ENCODE measurements around the gene GPR39. TPM values are rescaled to one million over a fixed set of nuclear protein-coding genes. Genes with fewer than 3 reads are reported as not detected.

The GPR39 gene
- total RNA-seq, 1 experiment from 2014 or later: 34.8 TPM

- Histone ChIP-seq H3F3A (ENCODE audit: low read length, unreplicated experiment) (peaks cover 4% of the 10 kb centered on the region), H3K9ac (ENCODE audit: low read length) (no peak overlapping the region), H3K79me2 (ENCODE audit: low read length) (peaks cover 85% of the 10 kb centered on the region), H3K4me3 (ENCODE audit: low read length) (no peak overlapping the region), H3K4me2 (ENCODE audit: low read length) (no peak overlapping the region), H3K4me1 (ENCODE audit: insufficient read depth, low read length) (peaks cover 39% of the 10 kb centered on the region), H3K9me3 (ENCODE audit: low read length) (no peaks in the 10 kb centered on the region), H2AFZ (ENCODE audit: low read length) (no peak overlapping the region), H3K27me3 (ENCODE audit: low read length) (no peaks in the 10 kb centered on the region), H4K20me1 (ENCODE audit: low read length) (no peaks in the 10 kb centered on the region), H3K27ac (ENCODE audit: low read length) (no peak overlapping the region), H3K36me3 (ENCODE audit: low read depth, low read length) (0 out of 2 replicates have a peak, but pooled peaks cover 3% of the 10 kb centered on the region), H3K9me2 (replicated peaks; ENCODE audit: low read length) (no peaks in the 10 kb centered on the region)
- BruUV-seq (replicated peaks): no TSS peak
- CTCF ChIA-PET: no interaction called here
- DNase-seq (no peak), ATAC-seq (no peak)
- POLR2A ChIA-PET (ENCODE audit: unreplicated experiment): no interaction called here
- no peak for TF ChIP-seq EZH2phosphoT487 (IDR thresholded peaks at IDR 0.05; ENCODE audit: borderline replicate concordance, low read length)
- TF ChIP-seq CTCF (conservative IDR thresholded peaks at IDR 0.05; ENCODE audit: low read depth, low read length): no peak
- TF ChIP-seq EZH2 (IDR thresholded peaks at IDR 0.05; ENCODE audit: low read length, unreplicated experiment): no peak
- intact Hi-C loops (cut with micrococcal nuclease): no loop called here
Observed at GRCh38 chr2:132443106-132443505, 26.5 kb downstream of the GPR39 start.

GRCh38 chr2:132446444-132446843, 29.8 kb downstream of the GPR39 start:
- Histone ChIP-seq H3K9me3 (ENCODE audit: low read length) (no peaks in the 10 kb centered on the region), H4K20me1 (ENCODE audit: low read length) (no peaks in the 10 kb centered on the region), H3K9me2 (replicated peaks; ENCODE audit: low read length) (no peaks in the 10 kb centered on the region), H3K27ac (ENCODE audit: low read length) (no peak overlapping the region), H3F3A (ENCODE audit: low read length, unreplicated experiment) (no peaks in the 10 kb centered on the region), H2AFZ (ENCODE audit: low read length) (no peak overlapping the region), H3K27me3 (ENCODE audit: low read length) (no peaks in the 10 kb centered on the region), H3K9ac (ENCODE audit: low read length) (no peak overlapping the region), H3K36me3 (ENCODE audit: low read depth, low read length) (peaks cover 14% of the 10 kb centered on the region), H3K4me2 (ENCODE audit: low read length) (no peak overlapping the region), H3K4me1 (ENCODE audit: insufficient read depth, low read length) (peaks cover 10% of the 10 kb centered on the region; the same call in 1 of the 2 replicates), H3K79me2 (ENCODE audit: low read length) (peaks cover 82% of the 10 kb centered on the region), H3K4me3 (ENCODE audit: low read length) (no peak overlapping the region)
- CTCF ChIA-PET: no interaction called here
- DNase-seq (no peak), ATAC-seq (no peak)
- POLR2A ChIA-PET (ENCODE audit: unreplicated experiment): no interaction called here
- intact Hi-C loops (cut with micrococcal nuclease): no loop called here
- TF ChIP-seq EZH2 (IDR thresholded peaks at IDR 0.05; ENCODE audit: low read length, unreplicated experiment) (no peak), EZH2phosphoT487 (IDR thresholded peaks at IDR 0.05; ENCODE audit: borderline replicate concordance, low read length) (no peak), CTCF (conservative IDR thresholded peaks at IDR 0.05; ENCODE audit: low read depth, low read length) (no peak)
- BruUV-seq (replicated peaks): no TSS peak

GRCh38 chr2:132448331-132448730, 31.7 kb downstream of the GPR39 start:
- H3K9me3 ChIP-seq (ENCODE audit: low read length): no peaks in the 10 kb centered on the region
- no peak for DNase-seq
- peaks cover 8% of the 10 kb centered on the region; the same call in 1 of the 2 replicates for H3K4me1 ChIP-seq (ENCODE audit: insufficient read depth, low read length)
- H3K4me2 ChIP-seq (ENCODE audit: low read length): no peak overlapping the region
- BruUV-seq (replicated peaks): no TSS peak
- POLR2A ChIA-PET (ENCODE audit: unreplicated experiment): interaction anchor here (1.0 kb wide), 1 partner anchor 32 kb away, joined by 3 read pairs; the partner anchor contains the start of gene GPR39
- H3K27ac ChIP-seq (ENCODE audit: low read length): no peak overlapping the region
- no peak for TF ChIP-seq EZH2phosphoT487 (IDR thresholded peaks at IDR 0.05; ENCODE audit: borderline replicate concordance, low read length)
- no peak for TF ChIP-seq EZH2 (IDR thresholded peaks at IDR 0.05; ENCODE audit: low read length, unreplicated experiment)
- TF ChIP-seq CTCF (conservative IDR thresholded peaks at IDR 0.05; ENCODE audit: low read depth, low read length): no peak
- H3K79me2 ChIP-seq (ENCODE audit: low read length): peaks cover 74% of the 10 kb centered on the region
- peaks cover 23% of the 10 kb centered on the region for H3K36me3 ChIP-seq (ENCODE audit: low read depth, low read length)
- no peaks in the 10 kb centered on the region for H3F3A ChIP-seq (ENCODE audit: low read length, unreplicated experiment)
- no peak for ATAC-seq
- H2AFZ ChIP-seq (ENCODE audit: low read length): no peak overlapping the region
- H3K4me3 ChIP-seq (ENCODE audit: low read length): no peak overlapping the region
- no peak overlapping the region for H3K9ac ChIP-seq (ENCODE audit: low read length)
- CTCF ChIA-PET: interaction anchor here (1.1 kb wide), 1 partner anchor 100 kb away, joined by 12 read pairs; no protein-coding TSS in a partner anchor
- intact Hi-C loops (cut with micrococcal nuclease): loop anchor here (1.0 kb wide), 1 partner anchor 30 kb away; no protein-coding TSS in a partner anchor
- no peaks in the 10 kb centered on the region for H3K27me3 ChIP-seq (ENCODE audit: low read length)
- no peaks in the 10 kb centered on the region for H4K20me1 ChIP-seq (ENCODE audit: low read length)
- H3K9me2 ChIP-seq (replicated peaks; ENCODE audit: low read length): no peaks in the 10 kb centered on the region

Measured in PC-3 (cell line).